RKO (cell line): ENCODE results near the gene TPX2.

Source experiments
- DNase-seq: peaks from one replicate; pipeline ENCODE4 v3.0.0-alpha.2; 2016; ENCODE audit warnings: low spot score

The TPX2 gene

GRCh38 chr20:31848088-31848999 is 109.3 kb downstream of the TPX2 start:
- no peak for DNase-seq

DNA sequence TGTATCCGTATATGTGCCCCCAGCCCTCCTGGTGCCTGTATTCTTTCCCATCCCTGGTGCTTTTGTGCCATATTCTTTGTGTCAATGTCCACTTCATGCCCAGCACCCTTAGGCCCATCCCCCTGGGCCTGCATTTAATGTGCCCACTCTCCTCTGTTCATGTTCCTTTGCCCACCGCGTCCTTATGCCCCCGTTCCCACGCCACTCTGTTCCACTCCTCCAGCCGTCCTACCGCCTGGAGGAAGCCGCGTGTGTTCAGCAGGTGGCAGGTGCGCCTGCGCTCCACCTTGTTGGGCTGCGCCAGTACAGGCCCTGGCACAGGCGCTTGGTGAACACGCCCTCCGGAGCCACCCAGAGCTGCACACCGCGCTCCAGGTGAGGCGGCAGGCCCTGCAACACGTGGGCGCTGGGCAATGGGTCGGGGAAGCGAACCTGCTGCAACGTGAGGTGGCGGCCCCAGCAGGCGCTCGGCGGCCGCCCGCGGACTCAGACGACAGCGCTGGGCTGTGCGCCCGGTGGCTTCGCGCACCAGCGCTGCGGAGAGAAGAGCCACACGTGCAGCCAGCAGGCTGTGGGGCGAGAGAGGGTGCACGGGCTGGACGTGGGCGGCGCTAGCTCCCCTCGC is 110.3 kb downstream of the TPX2 start:
- DNase-seq, result no peak
